Measurements from ENCODE around the gene IMMP2L.

DNA sequence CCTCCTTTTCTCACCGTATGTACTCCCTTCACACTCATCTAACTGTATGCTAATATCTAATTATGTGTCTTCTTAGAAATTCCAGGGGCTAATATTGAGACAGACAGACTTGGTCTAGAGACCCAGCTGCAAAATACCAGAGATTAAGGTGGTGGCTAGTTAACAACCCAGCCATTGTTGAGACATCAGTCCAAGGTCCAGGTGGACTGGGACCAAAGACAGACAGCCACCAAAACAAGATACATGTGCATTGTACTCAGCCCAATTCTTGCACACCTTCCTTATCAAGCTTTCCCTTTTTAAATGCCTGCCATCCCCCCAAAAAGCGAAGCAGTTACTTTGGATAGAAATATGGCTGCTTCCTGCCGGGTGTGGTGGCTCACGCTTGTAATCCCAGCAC lies 514.7 kb downstream of the IMMP2L start:
- TF ChIP-seq EZH2phosphoT487 (IDR thresholded peaks at IDR 0.05; ENCODE audit: insufficient read depth, low read depth) (no peak), EZH2 (IDR thresholded peaks at IDR 0.05; ENCODE audit: insufficient read depth, poor library complexity, severe bottlenecking) (no peak)

Measured in GM23248 (cell line).